Left lung (tissue), 10 donors: Measurements from ENCODE around the gene DEAF1. TPM values are rescaled to one million over a fixed set of nuclear protein-coding genes. Genes with fewer than 3 reads are reported as not detected.
A peak's percentile ranks its signal among the peaks of the same experiment; 100 is the strongest.

ENCODE experiments used
- ATAC-seq: fragments of 200-7000 bp; cut with Tn5 transposase; one replicate; pipeline ENCODE4 v1.9.1; 2020; ENCODE audit warnings: moderate library complexity
- DNase-seq, 4 donors: peaks; one replicate each; pipeline ENCODE4 v3.0.0-alpha.2; 2013 to 2020
- H3K27ac ChIP-seq, 2 donors: fragments of 200-600 bp; sonication (generic) in 1 of 2; one replicate each; pipeline versions ENCODE4 v1.5.0 to v1.8.0; 2020 to 2021
- H3K27me3 ChIP-seq, 2 donors: fragments of 200-600 bp; sonication (generic) in 1 of 2; one replicate each; pipeline versions ENCODE4 v1.5.0 to v1.8.0; 2020 to 2021
- H3K36me3 ChIP-seq, 2 donors: fragments of 200-600 bp; sonication (generic) in 1 of 2; one replicate each; pipeline versions ENCODE4 v1.5.0 to v1.8.0; 2020 to 2021
- H3K4me1 ChIP-seq, 2 donors: fragments of 200-600 bp; one replicate each; pipeline ENCODE4 v1.8.0; 2021
- H3K4me3 ChIP-seq, 2 donors: fragments of 200-600 bp; sonication (generic) in 1 of 2; one replicate each; pipeline versions ENCODE4 v1.5.0 to v1.8.0; 2020 to 2021; ENCODE audit warnings: mild to moderate bottlenecking in 1 of 2
- H3K9me3 ChIP-seq, 2 donors: fragments of 200-600 bp; sonication (generic) in 1 of 2; one replicate each; pipeline versions ENCODE4 v1.5.0 to v1.8.0; 2020 to 2021
- CTCF ChIP-seq, 2 donors: fragments of 200-600 bp; sonication (generic) in 1 of 2; IDR thresholded peaks; one replicate each; pipeline versions ENCODE4 v1.5.0 to v1.8.0; 2021; ENCODE audit warnings: antibody characterized with exemption in 2 of 2
- intact Hi-C, 2 donors: fragments of 100-400 bp; cut with DNase I; formaldehyde crosslinking; loops; one replicate each; pipeline versions ENCODE4 v1.11.2 to v1.14.2; 2022
- polyA plus RNA-seq, 6 donors: library from polyadenylated mRNA; unstranded; fragments of 120-200 nt; gene quantifications; one replicate each; pipeline ENCODE4 v1.2.1, GENCODE V29; 2013; ENCODE audit not compliant: insufficient read length in 6 of 6
- total RNA-seq, 2 donors: library from RNA; stranded (reverse); fragmentation: NEBNext Ultra II Directional; extraction: Animal tissue kit (Norgen Biotek cat#: 25700); gene quantifications; one replicate each; pipeline ENCODE4 v1.2.1, GENCODE V29; 2021
- donor health status: DM: no; HTN: yes; CAD: no.
- donor health status: DM: no; HTN: no; CAD: no.

The DEAF1 gene
- total and polyA plus RNA-seq, 8 donors: 28.3 to 52.9 (median 38.4) TPM

- Histone ChIP-seq H3K9me3 (no peaks in the 10 kb centered on the region), H3K4me1 (peaks cover 6 to 34% of the 10 kb centered on the region in 2 donors), H3K4me3 (no peak overlapping the region), H3K27ac (no peak overlapping the region), H3K27me3 (peaks cover 0 to 7% of the 10 kb centered on the region in 2 donors), H3K36me3 (peaks cover 0 to 6% of the 10 kb centered on the region in 2 donors)
- no peak for TF ChIP-seq CTCF (IDR thresholded peaks at IDR 0.05)
- peak in 1 of 4 donors; percentile 77 for DNase-seq
- intact Hi-C loops: no loop called here
- ATAC-seq: no peak
Measured at GRCh38 chr11:619628-620050, 75.4 kb downstream of the DEAF1 start.

GRCh38 chr11:618856-619627, 76.0 kb downstream of the DEAF1 start:
- no peak for TF ChIP-seq CTCF (IDR thresholded peaks at IDR 0.05)
- Histone ChIP-seq H3K4me1 (peaks cover 12 to 40% of the 10 kb centered on the region in 2 donors), H3K27ac (no peak overlapping the region), H3K36me3 (peaks cover 0 to 12% of the 10 kb centered on the region in 2 donors), H3K4me3 (no peak overlapping the region), H3K9me3 (no peaks in the 10 kb centered on the region), H3K27me3 (peaks cover 0 to under 1% of the 10 kb centered on the region in 2 donors)
- ATAC-seq (no peak), DNase-seq (peak in 1 of 4 donors; percentile 55)
- intact Hi-C loops: no loop called here

- no peak for TF ChIP-seq CTCF (IDR thresholded peaks at IDR 0.05)
- peak in 1 of 4 donors; percentile 76 for DNase-seq
- Histone ChIP-seq H3K27me3 (no peaks in the 10 kb centered on the region), H3K27ac (no peak overlapping the region), H3K4me1 (peaks cover 14 to 49% of the 10 kb centered on the region in 2 donors), H3K36me3 (peaks cover 0 to 22% of the 10 kb centered on the region in 2 donors), H3K4me3 (no peak overlapping the region), H3K9me3 (no peaks in the 10 kb centered on the region)
- intact Hi-C loops: no loop called here
- no peak for ATAC-seq
Measured at GRCh38 chr11:617912-618682, 76.9 kb downstream of the DEAF1 start.

- ATAC-seq (no peak), DNase-seq (no peak)
- TF ChIP-seq CTCF (IDR thresholded peaks at IDR 0.05): no peak
- peaks cover 0 to 29% of the 10 kb centered on the region in 2 donors for H3K36me3 ChIP-seq
- H3K27me3 ChIP-seq: no peaks in the 10 kb centered on the region
- no peak overlapping the region for H3K4me3 ChIP-seq
- H3K9me3 ChIP-seq: no peaks in the 10 kb centered on the region
- peak overlapping the region in 1 of 2 donors; percentile 97 for H3K27ac ChIP-seq
- H3K4me1 ChIP-seq: peaks cover 14 to 54% of the 10 kb centered on the region in 2 donors
- intact Hi-C loops: no loop called here
Measured at GRCh38 chr11:617199-617911, 77.7 kb downstream of the DEAF1 start.
